HCEC 1CT (cell line): Measurements from ENCODE around the gene ITSN1.

Source experiments
- DNase-seq: peaks from one replicate; pipeline ENCODE4 v3.0.0-alpha.2; 2017

Gene ITSN1

DNA sequence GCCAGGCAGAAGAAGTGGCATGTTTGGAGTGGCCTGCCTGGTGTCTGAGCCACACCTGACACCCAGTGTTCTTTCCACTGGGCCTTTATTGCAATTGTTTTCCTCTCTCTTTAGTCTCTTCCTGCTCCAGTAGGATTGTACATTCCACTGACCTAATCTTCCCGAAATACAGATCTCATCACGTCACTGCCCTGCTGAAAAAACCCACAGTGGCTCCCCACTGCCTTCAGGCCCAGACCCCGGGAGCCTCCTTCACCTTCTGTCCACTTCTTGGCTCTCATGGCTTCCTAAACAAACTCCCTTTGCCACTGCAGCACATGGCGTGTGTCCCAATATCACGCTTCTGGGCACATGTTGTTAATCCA lies 298.6 kb downstream of the ITSN1 start:
- peak; percentile 55 for DNase-seq

DNA sequence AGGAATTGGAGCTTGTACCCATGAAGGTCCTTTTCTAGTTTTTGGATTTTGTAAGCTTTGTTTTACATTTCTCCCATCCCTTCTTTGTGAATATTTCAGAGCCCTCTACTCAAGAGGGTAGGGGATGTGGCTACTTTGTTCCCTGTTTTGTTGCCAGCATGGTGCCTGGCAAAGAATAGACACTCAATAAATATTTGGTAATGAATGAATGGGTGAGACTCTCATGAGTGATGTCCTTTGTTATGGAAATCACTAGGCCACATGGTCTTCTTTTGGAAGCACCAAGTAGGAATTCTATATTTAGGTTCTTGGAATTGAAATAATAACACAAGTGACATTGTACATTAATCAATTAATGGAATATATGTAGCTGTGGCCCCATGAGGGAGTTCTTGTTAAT lies 300.1 kb downstream of the ITSN1 start:
- no peak for DNase-seq

DNA sequence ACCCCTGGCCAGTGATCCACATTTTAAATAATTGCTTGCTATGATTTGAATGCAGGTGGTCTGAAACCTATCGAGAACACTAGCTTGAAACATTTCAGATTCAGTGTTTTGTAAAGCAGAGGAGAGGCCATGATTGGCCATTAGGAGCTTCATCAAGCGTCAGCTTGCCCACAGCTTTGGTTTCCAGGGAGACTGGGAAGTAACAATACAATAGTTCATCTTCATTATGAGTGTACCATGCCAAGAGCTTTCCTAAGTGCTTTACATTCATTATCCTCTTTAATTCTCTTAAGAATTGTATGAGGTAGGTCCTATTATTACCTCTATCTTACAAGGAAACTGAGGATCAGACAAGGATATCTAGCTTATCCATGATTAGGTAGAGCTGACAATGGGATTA lies 301.0 kb downstream of the ITSN1 start:
- DNase-seq, result no peak

DNA sequence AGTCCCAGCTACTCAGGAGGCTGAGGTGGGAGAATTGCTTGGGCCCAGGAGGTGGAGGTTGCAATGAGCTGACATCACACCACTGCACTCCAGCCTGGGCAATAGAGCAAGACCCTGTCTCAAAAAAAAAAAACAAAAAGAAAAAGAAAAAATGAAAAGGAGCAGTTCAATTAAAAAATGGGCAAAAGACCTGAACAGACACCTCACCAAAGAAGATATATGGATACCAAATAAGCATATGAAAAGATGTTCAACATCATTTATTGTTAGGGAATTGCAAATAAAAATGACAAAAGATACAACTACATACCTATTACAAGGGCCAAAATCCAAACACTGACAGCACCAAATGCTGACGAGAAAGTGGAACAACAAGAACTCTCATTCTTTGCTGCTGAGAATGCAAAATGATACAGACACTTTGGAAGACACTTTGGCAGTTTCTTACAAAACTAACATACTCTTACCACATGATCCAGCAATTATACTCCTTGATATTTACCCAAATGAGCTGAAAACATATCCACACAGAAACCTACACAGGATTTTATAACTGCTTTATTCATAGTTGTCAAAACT lies 302.0 kb downstream of the ITSN1 start:
- DNase-seq, result no peak

DNA sequence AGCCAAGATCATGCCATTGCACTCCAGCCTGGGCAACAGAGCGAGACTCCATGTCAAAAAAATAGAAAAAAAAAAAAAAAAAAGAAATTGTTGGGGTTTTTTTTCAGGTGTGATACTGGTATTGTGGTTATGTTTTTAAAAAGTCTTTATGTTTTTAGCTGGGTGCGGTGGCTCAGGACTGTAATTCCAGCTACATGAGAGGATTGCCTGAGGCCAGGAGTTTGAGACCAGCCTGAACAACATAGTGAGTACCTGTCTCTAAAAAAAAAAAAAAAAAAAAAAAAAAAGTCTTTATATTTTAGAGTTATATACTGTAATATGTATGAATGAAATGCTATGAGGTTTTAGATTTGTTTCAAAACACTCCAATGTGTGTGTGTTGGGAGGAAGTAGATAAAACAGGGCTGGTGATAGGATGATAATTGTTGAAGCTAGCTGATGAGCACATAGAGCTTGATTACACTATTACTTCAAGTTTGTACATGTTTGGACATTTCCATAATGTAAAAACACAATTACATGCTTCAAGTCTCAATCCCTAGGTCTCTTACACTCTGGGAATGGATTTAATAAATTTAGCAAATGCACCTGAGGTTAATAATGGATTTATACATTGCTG lies 303.5 kb downstream of the ITSN1 start:
- DNase-seq, result no peak

DNA sequence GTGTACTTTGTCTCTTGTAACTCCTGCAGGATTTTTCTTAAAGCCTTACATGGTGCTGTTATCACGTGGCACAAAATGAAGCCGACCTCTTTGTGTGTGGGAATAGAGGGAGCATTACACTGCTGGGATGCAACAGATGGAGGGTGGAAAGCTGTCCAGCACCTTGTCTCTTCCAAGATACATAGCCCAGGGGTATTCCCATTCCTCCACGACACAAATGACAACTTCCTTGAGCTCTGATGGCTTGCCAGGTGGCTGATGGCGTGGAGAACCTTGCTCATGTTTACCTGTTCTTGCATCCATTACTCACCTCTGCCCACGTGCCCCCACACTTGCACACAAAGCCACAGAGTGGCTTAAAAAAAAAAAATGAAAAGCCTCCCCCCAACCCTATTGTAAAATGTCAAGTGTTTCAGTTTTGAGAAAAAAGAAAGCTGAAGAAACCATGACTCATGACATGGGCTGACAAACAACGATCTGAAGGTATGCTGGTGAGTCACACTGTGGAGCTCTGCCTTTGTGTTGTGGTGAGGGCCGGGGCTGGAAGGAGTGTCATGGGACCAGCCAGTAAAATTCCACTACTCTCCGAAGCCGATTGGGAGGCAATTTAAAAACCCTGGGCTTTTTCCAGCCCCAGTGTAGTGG lies 305.3 kb downstream of the ITSN1 start:
- DNase-seq, result peak; percentile 98

DNA sequence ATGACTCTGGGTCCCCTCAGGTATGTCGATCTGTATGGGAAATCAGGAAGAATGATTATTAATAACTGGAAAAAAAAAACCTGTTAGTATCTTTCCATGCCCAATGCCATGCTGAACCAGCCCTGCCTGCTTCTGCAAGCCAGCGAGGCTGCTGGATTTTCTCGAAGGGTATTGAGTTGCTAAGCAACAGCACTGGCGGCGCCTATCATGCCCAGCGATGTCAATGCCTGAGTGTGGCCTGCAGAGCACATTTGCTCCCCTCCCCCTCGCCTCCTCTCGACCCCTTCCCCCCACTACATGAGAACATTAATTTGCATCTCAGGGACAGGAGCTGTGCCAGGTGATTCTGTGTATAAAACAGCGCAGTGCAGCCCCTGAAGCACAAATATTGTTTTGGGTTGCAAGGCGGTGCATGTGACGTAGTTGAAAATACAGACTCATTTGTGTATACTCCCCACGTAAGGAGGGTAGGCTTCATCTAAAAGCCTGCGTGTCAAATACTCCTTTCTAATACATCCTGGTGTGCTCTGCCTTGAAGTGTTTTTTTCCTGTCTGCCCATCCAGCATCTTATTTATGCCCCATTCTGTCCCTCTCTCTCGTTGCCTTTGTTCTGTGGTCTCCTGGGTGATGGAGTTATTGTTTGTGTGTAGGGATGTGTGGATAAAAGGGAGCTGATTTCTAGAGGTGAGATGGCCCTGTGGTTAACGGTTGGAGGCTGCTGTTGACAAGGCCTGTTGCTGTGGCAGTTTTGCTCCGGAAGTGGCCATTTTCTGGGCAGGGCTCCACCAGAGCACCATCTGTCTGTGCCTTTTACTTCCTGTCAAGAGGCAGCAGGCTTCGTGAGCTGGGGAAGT lies 306.0 kb downstream of the ITSN1 start:
- no peak for DNase-seq

DNA sequence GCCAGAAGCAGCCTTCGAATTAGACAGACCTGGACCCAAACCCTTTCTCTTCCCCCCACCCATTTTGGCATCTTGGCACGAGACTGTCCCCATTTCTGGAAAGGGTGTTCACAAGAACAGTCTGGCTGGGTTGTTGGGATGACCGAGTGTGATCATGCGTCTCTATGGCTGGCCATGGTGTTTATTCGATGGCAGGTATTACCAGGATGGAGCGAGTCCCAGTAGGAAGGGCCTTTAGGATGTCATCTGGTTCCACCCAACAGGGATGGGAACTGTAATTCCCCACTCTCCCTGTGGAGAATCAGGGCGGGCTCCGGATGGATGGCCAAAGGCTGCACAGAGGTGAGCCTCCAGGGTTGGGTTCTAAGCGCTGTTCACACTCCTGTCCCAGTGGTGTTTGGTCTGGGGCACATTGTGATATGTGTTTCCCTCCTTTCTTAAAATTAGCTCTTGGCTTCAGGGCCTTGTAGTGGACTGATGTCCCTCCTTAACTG lies 306.7 kb downstream of the ITSN1 start:
- no peak for DNase-seq
